ENCODE measurements around the gene RHBDL3. TPM values are rescaled to one million over a fixed set of nuclear protein-coding genes. Genes with fewer than 3 reads are reported as not detected.

The RHBDL3 gene
- total RNA-seq, 1 experiment from 2014 or later: 13.2 TPM

DNA sequence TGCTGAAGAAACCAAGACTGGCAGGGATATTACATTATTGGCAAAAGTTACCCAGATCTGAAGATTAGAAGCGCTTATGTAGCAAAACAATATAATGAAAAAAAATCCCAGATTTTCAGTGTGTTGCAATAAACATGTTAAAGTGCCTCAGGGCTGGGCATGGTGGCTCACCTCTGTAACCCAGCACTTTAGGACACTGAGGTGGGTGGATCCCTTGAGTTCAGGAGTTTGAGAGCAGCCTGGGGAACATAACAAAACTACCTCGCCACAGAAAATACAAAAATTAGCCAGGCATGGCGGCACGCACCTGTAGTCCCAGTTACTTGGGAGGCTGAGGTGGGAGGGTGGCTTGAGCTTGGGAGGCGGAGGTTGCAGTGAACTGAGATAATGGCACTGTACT, 91.1 kb downstream of the RHBDL3 start:
- CTCF ChIA-PET: no interaction called here
- no peak for DNase-seq (ENCODE audit: low spot score)
- Mint-ChIP-seq H3K27me3 (ENCODE audit: low read depth) (no peaks in the 10 kb centered on the region), H3K4me1 (peaks cover 31% of the 10 kb centered on the region), H3K36me3 (peaks cover 72% of the 10 kb centered on the region), H3K4me3 (no peak overlapping the region), H3K9me3 (no peaks in the 10 kb centered on the region), H3K27ac (peak overlapping the region; percentile 25; the same call in 1 of the 2 replicates)
- ATAC-seq: no peak
- POLR2A ChIA-PET: no interaction called here
- TF ChIP-seq NFATC4 (CRISPR knock-in tag; IDR thresholded peaks at IDR 0.05) (no peak), ZNF423 (CRISPR knock-in tag; IDR thresholded peaks at IDR 0.05) (no peak), CBFB (CRISPR knock-in tag; IDR thresholded peaks at IDR 0.05; ENCODE audit: low read depth) (no peak), EMX1 (CRISPR knock-in tag; IDR thresholded peaks at IDR 0.05) (no peak), JAZF1 (CRISPR knock-in tag; IDR thresholded peaks at IDR 0.05) (no peak), ESRRA (CRISPR knock-in tag; IDR thresholded peaks at IDR 0.05; ENCODE audit: borderline replicate concordance) (no peak), CREM (CRISPR knock-in tag; IDR thresholded peaks at IDR 0.05) (no peak), SOX15 (CRISPR knock-in tag; IDR thresholded peaks at IDR 0.05) (no peak), GTF2I (CRISPR knock-in tag; conservative IDR thresholded peaks at IDR 0.05) (no peak)
- TF ChIP-seq, protein P1, sequence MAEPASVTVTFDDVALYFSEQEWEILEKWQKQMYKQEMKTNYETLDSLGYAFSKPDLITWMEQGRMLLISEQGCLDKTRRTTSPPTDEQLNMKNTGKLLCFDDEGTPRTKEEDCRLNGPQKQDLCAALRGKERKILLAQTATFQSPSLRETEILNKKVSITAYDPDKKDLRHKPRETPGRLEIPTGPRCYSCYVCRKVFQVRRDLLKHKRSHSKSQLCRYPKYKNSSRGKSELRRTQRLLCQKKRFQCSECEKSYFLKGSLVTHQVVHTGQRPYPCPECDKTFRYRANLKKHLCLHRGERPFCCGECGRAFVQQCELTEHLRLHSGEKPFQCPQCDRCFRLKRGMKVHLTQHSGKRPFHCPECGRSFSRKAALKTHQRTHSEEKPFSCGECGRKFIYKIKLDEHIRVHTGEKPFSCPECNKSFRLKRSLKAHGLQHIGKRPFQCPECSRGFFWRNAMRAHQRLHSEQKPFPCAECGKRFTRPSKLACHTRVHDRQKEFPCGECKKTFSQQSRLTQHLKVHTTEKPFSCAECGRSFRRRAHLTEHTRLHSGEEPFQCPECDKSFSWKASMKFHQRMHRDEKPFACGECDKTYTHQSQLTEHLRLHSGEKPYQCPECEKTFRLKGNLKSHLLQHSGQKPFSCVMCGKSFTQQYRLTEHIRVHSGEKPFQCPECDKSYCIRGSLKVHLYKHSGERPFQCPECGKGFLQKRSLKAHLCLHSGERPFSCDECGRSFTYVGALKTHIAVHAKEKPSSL (CRISPR knock-in tag; conservative IDR thresholded peaks at IDR 0.05): no peak
- TF ChIP-seq, protein P2, sequence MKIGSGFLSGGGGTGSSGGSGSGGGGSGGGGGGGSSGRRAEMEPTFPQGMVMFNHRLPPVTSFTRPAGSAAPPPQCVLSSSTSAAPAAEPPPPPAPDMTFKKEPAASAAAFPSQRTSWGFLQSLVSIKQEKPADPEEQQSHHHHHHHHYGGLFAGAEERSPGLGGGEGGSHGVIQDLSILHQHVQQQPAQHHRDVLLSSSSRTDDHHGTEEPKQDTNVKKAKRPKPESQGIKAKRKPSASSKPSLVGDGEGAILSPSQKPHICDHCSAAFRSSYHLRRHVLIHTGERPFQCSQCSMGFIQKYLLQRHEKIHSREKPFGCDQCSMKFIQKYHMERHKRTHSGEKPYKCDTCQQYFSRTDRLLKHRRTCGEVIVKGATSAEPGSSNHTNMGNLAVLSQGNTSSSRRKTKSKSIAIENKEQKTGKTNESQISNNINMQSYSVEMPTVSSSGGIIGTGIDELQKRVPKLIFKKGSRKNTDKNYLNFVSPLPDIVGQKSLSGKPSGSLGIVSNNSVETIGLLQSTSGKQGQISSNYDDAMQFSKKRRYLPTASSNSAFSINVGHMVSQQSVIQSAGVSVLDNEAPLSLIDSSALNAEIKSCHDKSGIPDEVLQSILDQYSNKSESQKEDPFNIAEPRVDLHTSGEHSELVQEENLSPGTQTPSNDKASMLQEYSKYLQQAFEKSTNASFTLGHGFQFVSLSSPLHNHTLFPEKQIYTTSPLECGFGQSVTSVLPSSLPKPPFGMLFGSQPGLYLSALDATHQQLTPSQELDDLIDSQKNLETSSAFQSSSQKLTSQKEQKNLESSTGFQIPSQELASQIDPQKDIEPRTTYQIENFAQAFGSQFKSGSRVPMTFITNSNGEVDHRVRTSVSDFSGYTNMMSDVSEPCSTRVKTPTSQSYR (CRISPR knock-in tag; IDR thresholded peaks at IDR 0.05): no peak
- TF ChIP-seq, protein P3, sequence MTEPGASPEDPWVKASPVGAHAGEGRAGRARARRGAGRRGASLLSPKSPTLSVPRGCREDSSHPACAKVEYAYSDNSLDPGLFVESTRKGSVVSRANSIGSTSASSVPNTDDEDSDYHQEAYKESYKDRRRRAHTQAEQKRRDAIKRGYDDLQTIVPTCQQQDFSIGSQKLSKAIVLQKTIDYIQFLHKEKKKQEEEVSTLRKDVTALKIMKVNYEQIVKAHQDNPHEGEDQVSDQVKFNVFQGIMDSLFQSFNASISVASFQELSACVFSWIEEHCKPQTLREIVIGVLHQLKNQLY (CRISPR knock-in tag; IDR thresholded peaks at IDR 0.05): no peak
- TF ChIP-seq, protein P4, sequence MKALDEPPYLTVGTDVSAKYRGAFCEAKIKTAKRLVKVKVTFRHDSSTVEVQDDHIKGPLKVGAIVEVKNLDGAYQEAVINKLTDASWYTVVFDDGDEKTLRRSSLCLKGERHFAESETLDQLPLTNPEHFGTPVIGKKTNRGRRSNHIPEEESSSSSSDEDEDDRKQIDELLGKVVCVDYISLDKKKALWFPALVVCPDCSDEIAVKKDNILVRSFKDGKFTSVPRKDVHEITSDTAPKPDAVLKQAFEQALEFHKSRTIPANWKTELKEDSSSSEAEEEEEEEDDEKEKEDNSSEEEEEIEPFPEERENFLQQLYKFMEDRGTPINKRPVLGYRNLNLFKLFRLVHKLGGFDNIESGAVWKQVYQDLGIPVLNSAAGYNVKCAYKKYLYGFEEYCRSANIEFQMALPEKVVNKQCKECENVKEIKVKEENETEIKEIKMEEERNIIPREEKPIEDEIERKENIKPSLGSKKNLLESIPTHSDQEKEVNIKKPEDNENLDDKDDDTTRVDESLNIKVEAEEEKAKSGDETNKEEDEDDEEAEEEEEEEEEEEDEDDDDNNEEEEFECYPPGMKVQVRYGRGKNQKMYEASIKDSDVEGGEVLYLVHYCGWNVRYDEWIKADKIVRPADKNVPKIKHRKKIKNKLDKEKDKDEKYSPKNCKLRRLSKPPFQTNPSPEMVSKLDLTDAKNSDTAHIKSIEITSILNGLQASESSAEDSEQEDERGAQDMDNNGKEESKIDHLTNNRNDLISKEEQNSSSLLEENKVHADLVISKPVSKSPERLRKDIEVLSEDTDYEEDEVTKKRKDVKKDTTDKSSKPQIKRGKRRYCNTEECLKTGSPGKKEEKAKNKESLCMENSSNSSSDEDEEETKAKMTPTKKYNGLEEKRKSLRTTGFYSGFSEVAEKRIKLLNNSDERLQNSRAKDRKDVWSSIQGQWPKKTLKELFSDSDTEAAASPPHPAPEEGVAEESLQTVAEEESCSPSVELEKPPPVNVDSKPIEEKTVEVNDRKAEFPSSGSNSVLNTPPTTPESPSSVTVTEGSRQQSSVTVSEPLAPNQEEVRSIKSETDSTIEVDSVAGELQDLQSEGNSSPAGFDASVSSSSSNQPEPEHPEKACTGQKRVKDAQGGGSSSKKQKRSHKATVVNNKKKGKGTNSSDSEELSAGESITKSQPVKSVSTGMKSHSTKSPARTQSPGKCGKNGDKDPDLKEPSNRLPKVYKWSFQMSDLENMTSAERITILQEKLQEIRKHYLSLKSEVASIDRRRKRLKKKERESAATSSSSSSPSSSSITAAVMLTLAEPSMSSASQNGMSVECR (CRISPR knock-in tag; IDR thresholded peaks at IDR 0.05; ENCODE audit: borderline replicate concordance): no peak
- TF ChIP-seq, protein P5, sequence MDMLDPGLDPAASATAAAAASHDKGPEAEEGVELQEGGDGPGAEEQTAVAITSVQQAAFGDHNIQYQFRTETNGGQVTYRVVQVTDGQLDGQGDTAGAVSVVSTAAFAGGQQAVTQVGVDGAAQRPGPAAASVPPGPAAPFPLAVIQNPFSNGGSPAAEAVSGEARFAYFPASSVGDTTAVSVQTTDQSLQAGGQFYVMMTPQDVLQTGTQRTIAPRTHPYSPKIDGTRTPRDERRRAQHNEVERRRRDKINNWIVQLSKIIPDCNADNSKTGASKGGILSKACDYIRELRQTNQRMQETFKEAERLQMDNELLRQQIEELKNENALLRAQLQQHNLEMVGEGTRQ (CRISPR knock-in tag; IDR thresholded peaks at IDR 0.05): no peak
- TF ChIP-seq, protein P6, sequence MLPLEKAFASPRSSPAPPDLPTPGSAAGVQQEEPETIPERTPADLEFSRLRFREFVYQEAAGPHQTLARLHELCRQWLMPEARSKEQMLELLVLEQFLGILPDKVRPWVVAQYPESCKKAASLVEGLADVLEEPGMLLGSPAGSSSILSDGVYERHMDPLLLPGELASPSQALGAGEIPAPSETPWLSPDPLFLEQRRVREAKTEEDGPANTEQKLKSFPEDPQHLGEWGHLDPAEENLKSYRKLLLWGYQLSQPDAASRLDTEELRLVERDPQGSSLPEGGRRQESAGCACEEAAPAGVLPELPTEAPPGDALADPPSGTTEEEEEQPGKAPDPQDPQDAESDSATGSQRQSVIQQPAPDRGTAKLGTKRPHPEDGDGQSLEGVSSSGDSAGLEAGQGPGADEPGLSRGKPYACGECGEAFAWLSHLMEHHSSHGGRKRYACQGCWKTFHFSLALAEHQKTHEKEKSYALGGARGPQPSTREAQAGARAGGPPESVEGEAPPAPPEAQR (CRISPR knock-in tag; IDR thresholded peaks at IDR 0.05): no peak
- TF ChIP-seq, protein P7, sequence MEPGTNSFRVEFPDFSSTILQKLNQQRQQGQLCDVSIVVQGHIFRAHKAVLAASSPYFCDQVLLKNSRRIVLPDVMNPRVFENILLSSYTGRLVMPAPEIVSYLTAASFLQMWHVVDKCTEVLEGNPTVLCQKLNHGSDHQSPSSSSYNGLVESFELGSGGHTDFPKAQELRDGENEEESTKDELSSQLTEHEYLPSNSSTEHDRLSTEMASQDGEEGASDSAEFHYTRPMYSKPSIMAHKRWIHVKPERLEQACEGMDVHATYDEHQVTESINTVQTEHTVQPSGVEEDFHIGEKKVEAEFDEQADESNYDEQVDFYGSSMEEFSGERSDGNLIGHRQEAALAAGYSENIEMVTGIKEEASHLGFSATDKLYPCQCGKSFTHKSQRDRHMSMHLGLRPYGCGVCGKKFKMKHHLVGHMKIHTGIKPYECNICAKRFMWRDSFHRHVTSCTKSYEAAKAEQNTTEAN (CRISPR knock-in tag; IDR thresholded peaks at IDR 0.05): no peak
- TF ChIP-seq, protein P8, sequence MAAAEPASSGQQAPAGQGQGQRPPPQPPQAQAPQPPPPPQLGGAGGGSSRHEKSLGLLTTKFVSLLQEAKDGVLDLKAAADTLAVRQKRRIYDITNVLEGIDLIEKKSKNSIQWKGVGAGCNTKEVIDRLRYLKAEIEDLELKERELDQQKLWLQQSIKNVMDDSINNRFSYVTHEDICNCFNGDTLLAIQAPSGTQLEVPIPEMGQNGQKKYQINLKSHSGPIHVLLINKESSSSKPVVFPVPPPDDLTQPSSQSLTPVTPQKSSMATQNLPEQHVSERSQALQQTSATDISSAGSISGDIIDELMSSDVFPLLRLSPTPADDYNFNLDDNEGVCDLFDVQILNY (CRISPR knock-in tag; IDR thresholded peaks at IDR 0.05): no peak
- TF ChIP-seq, protein P9, sequence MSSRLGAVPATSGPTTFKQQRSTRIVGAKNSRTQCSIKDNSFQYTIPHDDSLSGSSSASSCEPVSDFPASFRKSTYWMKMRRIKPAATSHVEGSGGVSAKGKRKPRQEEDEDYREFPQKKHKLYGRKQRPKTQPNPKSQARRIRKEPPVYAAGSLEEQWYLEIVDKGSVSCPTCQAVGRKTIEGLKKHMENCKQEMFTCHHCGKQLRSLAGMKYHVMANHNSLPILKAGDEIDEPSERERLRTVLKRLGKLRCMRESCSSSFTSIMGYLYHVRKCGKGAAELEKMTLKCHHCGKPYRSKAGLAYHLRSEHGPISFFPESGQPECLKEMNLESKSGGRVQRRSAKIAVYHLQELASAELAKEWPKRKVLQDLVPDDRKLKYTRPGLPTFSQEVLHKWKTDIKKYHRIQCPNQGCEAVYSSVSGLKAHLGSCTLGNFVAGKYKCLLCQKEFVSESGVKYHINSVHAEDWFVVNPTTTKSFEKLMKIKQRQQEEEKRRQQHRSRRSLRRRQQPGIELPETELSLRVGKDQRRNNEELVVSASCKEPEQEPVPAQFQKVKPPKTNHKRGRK (CRISPR knock-in tag; IDR thresholded peaks at IDR 0.05; ENCODE audit: borderline replicate concordance): no peak
